GM12801 (cell line): ENCODE results near the gene NCS1.

ENCODE experiments used
- TF ChIP-seq, protein P1 (sequence below): IDR thresholded peaks from one replicate; pipeline ENCODE4 v1.5.1; 2011; ENCODE audit warnings: control low read depth; ENCODE audit not compliant: insufficient read length; ENCODE audit errors: extremely low read depth

Gene NCS1

GRCh38 chr9:130286072-130286770 is 114.0 kb downstream of the NCS1 start:
- TF ChIP-seq, protein P1, sequence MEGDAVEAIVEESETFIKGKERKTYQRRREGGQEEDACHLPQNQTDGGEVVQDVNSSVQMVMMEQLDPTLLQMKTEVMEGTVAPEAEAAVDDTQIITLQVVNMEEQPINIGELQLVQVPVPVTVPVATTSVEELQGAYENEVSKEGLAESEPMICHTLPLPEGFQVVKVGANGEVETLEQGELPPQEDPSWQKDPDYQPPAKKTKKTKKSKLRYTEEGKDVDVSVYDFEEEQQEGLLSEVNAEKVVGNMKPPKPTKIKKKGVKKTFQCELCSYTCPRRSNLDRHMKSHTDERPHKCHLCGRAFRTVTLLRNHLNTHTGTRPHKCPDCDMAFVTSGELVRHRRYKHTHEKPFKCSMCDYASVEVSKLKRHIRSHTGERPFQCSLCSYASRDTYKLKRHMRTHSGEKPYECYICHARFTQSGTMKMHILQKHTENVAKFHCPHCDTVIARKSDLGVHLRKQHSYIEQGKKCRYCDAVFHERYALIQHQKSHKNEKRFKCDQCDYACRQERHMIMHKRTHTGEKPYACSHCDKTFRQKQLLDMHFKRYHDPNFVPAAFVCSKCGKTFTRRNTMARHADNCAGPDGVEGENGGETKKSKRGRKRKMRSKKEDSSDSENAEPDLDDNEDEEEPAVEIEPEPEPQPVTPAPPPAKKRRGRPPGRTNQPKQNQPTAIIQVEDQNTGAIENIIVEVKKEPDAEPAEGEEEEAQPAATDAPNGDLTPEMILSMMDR: no peak
